ENCODE results near the gene FSTL4. TPM values are rescaled to one million over a fixed set of nuclear protein-coding genes. Genes with fewer than 3 reads are reported as not detected.

FSTL4 gene
- polyA plus RNA-seq, 1 donor (not counting 4 experiments of a cell fraction or from before 2014, with no cell fraction given), result 1.7 TPM

- H3K27me3 ChIP-seq (ENCODE audit: control insufficient read depth, extremely low read depth, insufficient read depth, low read length), result peaks cover 3% of the 10 kb centered on the region
- no peaks in the 10 kb centered on the region for H3K9me3 ChIP-seq (ENCODE audit: control insufficient read depth, low read depth, low read length)
- no peak overlapping the region for H2AFZ ChIP-seq (ENCODE audit: control insufficient read depth, low read length)
- H3K9ac ChIP-seq (ENCODE audit: control insufficient read depth, extremely low read depth, insufficient read depth, low read length), result no peak overlapping the region
- TF ChIP-seq EZH2 (IDR thresholded peaks at IDR 0.05; ENCODE audit: low read length), result no peak
- TF ChIP-seq, protein P1, sequence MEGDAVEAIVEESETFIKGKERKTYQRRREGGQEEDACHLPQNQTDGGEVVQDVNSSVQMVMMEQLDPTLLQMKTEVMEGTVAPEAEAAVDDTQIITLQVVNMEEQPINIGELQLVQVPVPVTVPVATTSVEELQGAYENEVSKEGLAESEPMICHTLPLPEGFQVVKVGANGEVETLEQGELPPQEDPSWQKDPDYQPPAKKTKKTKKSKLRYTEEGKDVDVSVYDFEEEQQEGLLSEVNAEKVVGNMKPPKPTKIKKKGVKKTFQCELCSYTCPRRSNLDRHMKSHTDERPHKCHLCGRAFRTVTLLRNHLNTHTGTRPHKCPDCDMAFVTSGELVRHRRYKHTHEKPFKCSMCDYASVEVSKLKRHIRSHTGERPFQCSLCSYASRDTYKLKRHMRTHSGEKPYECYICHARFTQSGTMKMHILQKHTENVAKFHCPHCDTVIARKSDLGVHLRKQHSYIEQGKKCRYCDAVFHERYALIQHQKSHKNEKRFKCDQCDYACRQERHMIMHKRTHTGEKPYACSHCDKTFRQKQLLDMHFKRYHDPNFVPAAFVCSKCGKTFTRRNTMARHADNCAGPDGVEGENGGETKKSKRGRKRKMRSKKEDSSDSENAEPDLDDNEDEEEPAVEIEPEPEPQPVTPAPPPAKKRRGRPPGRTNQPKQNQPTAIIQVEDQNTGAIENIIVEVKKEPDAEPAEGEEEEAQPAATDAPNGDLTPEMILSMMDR (optimal IDR thresholded peaks at IDR 0.05 in 1 of 3, IDR thresholded peaks at IDR 0.05 in 1 of 3, conservative IDR thresholded peaks at IDR 0.05 in 1 of 3; ENCODE audit: extremely low read depth in 1 of 3, insufficient read depth in 2 of 3, low read length in 3 of 3), result no peak
- no peaks in the 10 kb centered on the region for H3K79me2 ChIP-seq (ENCODE audit: control insufficient read depth, insufficient read depth, low read length)
- DNase-seq (ENCODE audit: low read depth, low spot score) (no peak), FAIRE-seq (no peak)
- H4K20me1 ChIP-seq (ENCODE audit: control insufficient read depth, extremely low read depth, insufficient read depth, low read length), result no peaks in the 10 kb centered on the region
- no peak overlapping the region for H3K27ac ChIP-seq (ENCODE audit: control insufficient read depth, insufficient read depth, low read length)
- dilution Hi-C loops (cut with MboI; ENCODE audit: extremely low pct_ligation_motif_present, low sequenced_read_pairs), result no loop called here
- H3K4me1 ChIP-seq (ENCODE audit: control insufficient read depth, extremely low read depth, insufficient read depth, low read length), result no peaks in the 10 kb centered on the region
- H3K36me3 ChIP-seq (ENCODE audit: control insufficient read depth in 2 of 2, extremely low read depth in 1 of 2, insufficient read depth in 2 of 2, low read length in 2 of 2), result no peaks in the 10 kb centered on the region
- no peak overlapping the region for H3K4me2 ChIP-seq (ENCODE audit: control insufficient read depth, extremely low read depth, insufficient read depth, low read depth, low read length)
- H3K4me3 ChIP-seq (ENCODE audit: control insufficient read depth in 2 of 3, extremely low read depth in 1 of 3, insufficient read depth in 2 of 3, low read depth in 1 of 3, low read length in 3 of 3), result no peak overlapping the region
- H3K9me1 ChIP-seq (ENCODE audit: control insufficient read depth, extremely low read depth, insufficient read depth, low read length), result no peaks in the 10 kb centered on the region
These were observed 68.0 kb downstream of the FSTL4 start for GRCh38 chr5:133544346-133544745.

GRCh38 chr5:133539818-133540217 lies 72.5 kb downstream of the FSTL4 start:
- DNase-seq (ENCODE audit: low read depth, low spot score), result no peak
- Histone ChIP-seq H3K9me3 (ENCODE audit: control insufficient read depth, low read depth, low read length) (no peaks in the 10 kb centered on the region), H2AFZ (ENCODE audit: control insufficient read depth, low read length) (no peak overlapping the region), H3K4me1 (ENCODE audit: control insufficient read depth, extremely low read depth, insufficient read depth, low read length) (no peaks in the 10 kb centered on the region), H3K9ac (ENCODE audit: control insufficient read depth, extremely low read depth, insufficient read depth, low read length) (no peak overlapping the region), H3K79me2 (ENCODE audit: control insufficient read depth, insufficient read depth, low read length) (no peaks in the 10 kb centered on the region), H3K4me2 (ENCODE audit: control insufficient read depth, extremely low read depth, insufficient read depth, low read depth, low read length) (no peak overlapping the region), H3K36me3 (ENCODE audit: control insufficient read depth in 2 of 2, extremely low read depth in 1 of 2, insufficient read depth in 2 of 2, low read length in 2 of 2) (no peaks in the 10 kb centered on the region), H3K27ac (ENCODE audit: control insufficient read depth, insufficient read depth, low read length) (no peak overlapping the region), H3K27me3 (ENCODE audit: control insufficient read depth, extremely low read depth, insufficient read depth, low read length) (peaks cover 3% of the 10 kb centered on the region), H4K20me1 (ENCODE audit: control insufficient read depth, extremely low read depth, insufficient read depth, low read length) (no peaks in the 10 kb centered on the region), H3K9me1 (ENCODE audit: control insufficient read depth, extremely low read depth, insufficient read depth, low read length) (no peaks in the 10 kb centered on the region), H3K4me3 (ENCODE audit: control insufficient read depth in 2 of 3, extremely low read depth in 1 of 3, insufficient read depth in 2 of 3, low read depth in 1 of 3, low read length in 3 of 3) (no peak overlapping the region)
- FAIRE-seq, result no peak
- dilution Hi-C loops (cut with MboI; ENCODE audit: extremely low pct_ligation_motif_present, low sequenced_read_pairs), result no loop called here
- TF ChIP-seq, protein P1 (optimal IDR thresholded peaks at IDR 0.05 in 1 of 3, IDR thresholded peaks at IDR 0.05 in 1 of 3, conservative IDR thresholded peaks at IDR 0.05 in 1 of 3; ENCODE audit: extremely low read depth in 1 of 3, insufficient read depth in 2 of 3, low read length in 3 of 3), result no peak
- TF ChIP-seq EZH2 (IDR thresholded peaks at IDR 0.05; ENCODE audit: low read length), result no peak

Measured in keratinocyte (primary cell).